ENCODE data around the gene SUN5. TPM values are rescaled to one million over a fixed set of nuclear protein-coding genes. Genes with fewer than 3 reads are reported as not detected.
"Not testable (repeated sequence)": the region's sequence is repeated elsewhere in the genome, so short reads cannot be mapped to it uniquely, and the experiment has no call there.

The SUN5 gene, protein sequence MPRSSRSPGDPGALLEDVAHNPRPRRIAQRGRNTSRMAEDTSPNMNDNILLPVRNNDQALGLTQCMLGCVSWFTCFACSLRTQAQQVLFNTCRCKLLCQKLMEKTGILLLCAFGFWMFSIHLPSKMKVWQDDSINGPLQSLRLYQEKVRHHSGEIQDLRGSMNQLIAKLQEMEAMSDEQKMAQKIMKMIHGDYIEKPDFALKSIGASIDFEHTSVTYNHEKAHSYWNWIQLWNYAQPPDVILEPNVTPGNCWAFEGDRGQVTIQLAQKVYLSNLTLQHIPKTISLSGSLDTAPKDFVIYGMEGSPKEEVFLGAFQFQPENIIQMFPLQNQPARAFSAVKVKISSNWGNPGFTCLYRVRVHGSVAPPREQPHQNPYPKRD
- not detected in 2 replicates for total RNA-seq

DNA sequence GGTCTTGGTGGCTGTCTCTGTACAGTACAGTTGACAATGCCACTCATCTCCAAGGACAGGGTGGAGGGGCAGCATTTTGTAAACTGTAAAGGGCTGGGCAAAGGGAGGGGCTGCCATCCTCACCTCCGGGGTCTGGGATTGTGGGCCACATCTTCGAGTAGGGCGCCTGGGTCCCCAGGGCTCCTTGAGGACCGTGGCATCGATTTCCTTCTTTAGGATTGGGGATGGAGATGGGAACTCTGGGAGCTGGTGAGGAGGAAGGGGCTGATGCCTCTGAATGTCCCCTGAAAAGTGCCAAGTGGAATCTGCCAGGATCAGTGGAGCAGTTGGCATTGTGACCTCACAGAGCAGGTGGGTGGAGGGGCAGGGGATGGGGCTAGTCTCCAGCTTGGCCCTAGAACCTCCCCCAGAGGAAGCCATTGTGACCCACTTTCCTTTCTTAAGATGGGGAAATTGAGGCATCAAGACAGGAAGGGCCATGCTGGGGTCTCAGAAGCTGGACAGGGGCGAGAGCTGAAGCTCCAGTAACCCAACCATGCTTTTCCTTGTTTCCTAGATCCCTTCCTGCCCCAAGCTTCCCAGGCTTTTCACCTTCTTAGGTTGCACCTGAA, at the start of gene SUN5:
Gene SUN5 (minus strand): TSS at position 293 of the 611 bp plus-strand sequence. CDS start 93 bp downstream, at position 200.
- no peak for DNase-seq (ENCODE audit: low read depth)
- no peak within 1 kb of the TSS for H3K4me3 ChIP-seq (ENCODE audit: low read depth, low read length)

GRCh38 chr20:33053291-33054106, 49.3 kb upstream of the SUN5 start, which contains the start of gene BPIFB3:
Gene BPIFB3 (plus strand): TSS chr20:33053903. CDS start chr20:33055436, 1,533 bp downstream.
- DNase-seq (ENCODE audit: low read depth): no peak
- no peak within 1 kb of the TSS for H3K4me3 ChIP-seq (ENCODE audit: low read depth, low read length)
- no peak for TF ChIP-seq CTCF (IDR thresholded peaks at IDR 0.05; ENCODE audit: insufficient read depth, low read depth, low read length)

More for the DNA sequence above, at the start of gene SUN5:
- TF ChIP-seq CTCF (IDR thresholded peaks at IDR 0.05; ENCODE audit: insufficient read depth, low read depth, low read length): no peak

- no peak for TF ChIP-seq CTCF (IDR thresholded peaks at IDR 0.05; ENCODE audit: insufficient read depth, low read depth, low read length)
- H3K4me3 ChIP-seq (ENCODE audit: low read depth, low read length): no peak overlapping the region
- DNase-seq (ENCODE audit: low read depth): no peak
These were observed 47.1 kb upstream of the SUN5 start for GRCh38 chr20:33051333-33051732.

DNA sequence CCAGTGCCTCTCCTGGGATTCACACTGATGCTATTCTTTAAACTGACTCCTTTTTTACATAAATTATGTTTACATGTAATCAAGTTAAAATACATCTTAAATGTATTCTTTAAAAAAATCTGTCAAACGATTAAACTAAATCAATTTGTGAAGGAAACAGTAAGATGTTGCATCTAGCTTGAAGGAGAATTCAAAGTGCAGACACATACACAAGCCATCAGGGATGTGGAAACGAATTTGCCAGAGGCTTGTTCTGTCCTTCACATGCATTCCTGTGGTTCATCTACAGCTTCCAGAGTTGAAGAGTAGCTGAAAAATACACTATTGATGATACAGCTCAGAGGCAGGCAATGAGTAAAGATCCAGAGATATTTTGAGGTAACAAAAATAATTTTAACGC, 42.2 kb upstream of the SUN5 start:
- H3K4me3 ChIP-seq (ENCODE audit: low read depth, low read length): no peak overlapping the region
- DNase-seq (ENCODE audit: low read depth): no peak
- no peak for TF ChIP-seq CTCF (IDR thresholded peaks at IDR 0.05; ENCODE audit: insufficient read depth, low read depth, low read length)

DNA sequence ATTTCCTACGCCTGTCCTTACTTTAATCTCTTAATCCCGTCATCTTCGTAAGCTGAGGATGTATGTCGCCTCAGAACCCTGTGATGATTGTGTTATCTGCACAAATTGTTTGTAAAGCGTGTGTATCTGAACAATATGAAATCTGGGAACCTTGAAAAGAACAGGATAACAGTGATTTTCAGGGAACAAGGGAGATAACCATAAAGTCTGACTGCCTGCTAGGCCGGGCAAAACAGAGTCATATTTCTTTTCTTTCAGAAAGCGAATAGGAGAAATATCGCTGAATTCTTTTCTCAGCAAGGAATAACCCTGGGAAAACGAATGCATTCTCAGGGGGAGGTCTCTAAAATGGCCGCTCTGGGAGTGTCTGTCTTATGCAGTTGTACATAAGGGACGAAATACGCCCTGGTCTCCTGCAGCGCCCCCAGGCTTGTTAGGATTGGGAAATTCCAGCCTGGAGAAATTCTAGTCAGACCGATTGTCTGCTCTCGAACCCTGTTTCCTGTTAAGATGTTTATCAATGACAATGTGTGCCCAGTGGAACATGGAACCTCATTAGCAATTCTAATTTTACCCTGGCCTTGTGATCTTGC, 41.0 kb upstream of the SUN5 start:
- not testable (repeated sequence) for H3K4me3 ChIP-seq (ENCODE audit: low read depth, low read length); DNase-seq (ENCODE audit: low read depth)

GRCh38 chr20:33043731-33044181, 39.5 kb upstream of the SUN5 start:
- no peak for DNase-seq (ENCODE audit: low read depth)
- no peak for TF ChIP-seq CTCF (IDR thresholded peaks at IDR 0.05; ENCODE audit: insufficient read depth, low read depth, low read length)
- H3K4me3 ChIP-seq (ENCODE audit: low read depth, low read length): no peak overlapping the region
